Motor neuron (in vitro differentiated cells): ENCODE results near the gene ADGRL1. TPM values are rescaled to one million over a fixed set of nuclear protein-coding genes. Genes with fewer than 3 reads are reported as not detected.

ENCODE experiments used
- ATAC-seq, 8 experiments: fragments of 200-7000 bp; cut with Tn5 transposase; replicated peaks in 6 of 8; 2 replicates each; pipeline ENCODE4 v1.8.0; 2021; ENCODE audit warnings: mild to moderate bottlenecking in 8 of 8, moderate library complexity in 8 of 8
- H3K27ac ChIP-seq, 2 donors: fragments of 250-450 bp; sonication (Bioruptor Pico); 2 replicates each; pipeline ENCODE4 v1.9.0; 2021; ENCODE audit warnings: antibody characterized with exemption in 2 of 2, mild to moderate bottlenecking in 2 of 2, moderate library complexity in 1 of 2
- H3K4me1 ChIP-seq, 2 donors: fragments of 250-450 bp; sonication (Bioruptor Pico); replicated peaks in 1 of 2; 2 replicates each; pipeline ENCODE4 v1.6.1; 2021; ENCODE audit warnings: antibody characterized with exemption in 2 of 2, mild to moderate bottlenecking in 2 of 2, moderate library complexity in 1 of 2
- H3K4me3 ChIP-seq, 5 donors: fragments of 250-450 bp; sonication (Bioruptor Pico); 2 replicates each; pipeline ENCODE4 v1.9.0; 2021; ENCODE audit warnings: antibody characterized with exemption in 5 of 5, mild to moderate bottlenecking in 5 of 5, moderate library complexity in 4 of 5
- WGBS, 10 experiments: fragments of 450-650 bp; shearing (Covaris generic); methylation state at CpG; one replicate each; pipeline ENCODE4 v1.0.0; 2022; 5-methylcytosine and 5-hydroxymethylcytosine counted together
- in situ Hi-C, 9 experiments: fragments of 400-800 bp; cut with MboI; loops; one replicate each; pipeline ENCODE4 v1.15.0; 2021; ENCODE audit warnings: low sequenced_read_pairs in 9 of 9, low pct_unique_long_range_greater_than_20kb in 2 of 9; ENCODE audit not compliant: unreplicated experiment in 9 of 9
- total RNA-seq, 8 experiments: library from RNA; unstranded; fragments of 300-600 nt; gene quantifications; 2 replicates each; pipeline versions ENCODE4 v1.2.3 to v1.2.4, GENCODE V29; 2022

Gene ADGRL1
- total RNA-seq, 8 experiments from 2014 or later: 26.8 to 40.7 (median 33.2) TPM

DNA sequence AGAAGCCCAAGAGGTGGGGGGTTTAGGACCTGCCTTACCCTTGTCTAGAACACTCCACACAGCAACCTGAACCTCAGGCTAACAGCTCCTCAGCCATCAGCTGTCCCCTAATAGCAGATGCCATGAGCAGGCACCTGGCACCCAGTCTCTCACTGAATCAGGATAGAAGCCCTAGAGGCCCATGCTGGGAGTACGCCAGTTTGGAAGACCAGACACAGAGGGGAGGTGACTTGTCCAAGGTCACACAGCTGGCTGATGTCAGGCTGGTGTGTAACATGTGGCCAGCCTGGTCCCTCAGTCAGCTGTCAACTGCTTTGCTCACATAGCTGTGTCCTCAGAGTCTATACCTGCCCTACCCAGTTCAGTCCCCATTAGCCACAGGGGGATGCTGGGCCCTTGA, 102.7 kb downstream of the ADGRL1 start:
- in situ Hi-C loops: no loop called here
- Histone ChIP-seq H3K27ac (no peak overlapping the region), H3K4me3 (no peak overlapping the region), H3K4me1 (no peaks in the 10 kb centered on the region)
- no peak for ATAC-seq
- 86 to 100% methylated on average over 1 of the region's 1 CpG; no CpG with 5 or more reads in 8 of the 10 experiments for WGBS, 10 experiments

DNA sequence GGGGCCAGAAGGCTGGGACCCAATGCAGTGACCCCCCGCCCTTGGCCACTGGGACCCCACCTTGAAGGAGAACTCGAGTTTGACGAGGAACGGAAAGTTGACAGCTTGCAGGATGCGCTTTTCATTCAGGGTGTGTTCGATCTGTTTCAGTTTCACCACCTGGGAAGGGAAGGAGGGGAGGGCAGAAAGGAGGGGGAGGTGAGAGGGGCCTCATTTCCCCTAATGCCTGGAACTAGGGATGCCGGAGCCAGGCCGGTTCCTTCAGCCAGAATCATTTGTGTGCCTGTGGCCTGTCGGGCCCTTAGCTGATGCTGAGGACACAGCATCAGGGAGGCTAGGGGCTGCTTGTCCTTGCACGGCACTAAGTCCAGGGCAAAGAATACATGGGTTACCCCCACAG, 103.2 kb downstream of the ADGRL1 start:
- no peak for ATAC-seq
- H3K4me1 ChIP-seq: no peaks in the 10 kb centered on the region
- no peak overlapping the region for H3K4me3 ChIP-seq
- in situ Hi-C loops: no loop called here
- WGBS, 10 experiments: 100% methylated on average over 1 to 6 of the region's 10 CpGs; no CpG with 5 or more reads in 7 of the 10 experiments
- no peak overlapping the region for H3K27ac ChIP-seq

DNA sequence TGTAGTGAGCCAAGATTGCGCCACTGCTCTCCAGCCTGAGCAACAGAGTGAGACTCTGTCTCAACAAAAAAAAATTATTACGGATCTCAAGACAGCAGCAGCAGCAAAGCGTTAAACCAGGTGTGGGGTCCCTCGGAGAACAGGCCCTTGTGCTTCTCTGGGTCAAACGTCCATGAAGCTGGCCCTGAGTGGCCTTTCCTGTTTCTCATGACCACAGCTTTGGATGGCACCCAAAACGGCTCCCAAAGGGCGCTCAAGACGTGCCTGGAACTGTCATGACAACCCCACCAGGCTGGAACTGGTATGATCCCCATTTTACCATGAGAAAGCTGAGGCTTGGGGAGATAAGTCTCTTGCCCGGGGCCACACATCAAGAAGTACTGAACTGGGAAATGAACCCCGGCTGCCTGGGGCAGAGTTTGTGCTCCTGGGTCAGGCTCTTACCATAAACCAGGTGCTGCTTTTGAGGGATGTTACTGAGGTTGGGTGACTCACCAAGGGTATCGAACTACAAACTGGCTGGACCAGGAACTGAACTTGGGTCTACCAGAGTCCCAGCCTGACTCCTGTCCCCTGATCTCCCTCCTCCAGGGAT, 103.8 kb downstream of the ADGRL1 start:
- in situ Hi-C loops: no loop called here
- WGBS, 10 experiments: 71 to 100% (median 87%) methylated on average over 1 to 4 of the region's 11 CpGs; no CpG with 5 or more reads in 5 of the 10 experiments
- H3K4me3 ChIP-seq: no peak overlapping the region
- ATAC-seq: no peak
- H3K27ac ChIP-seq: no peak overlapping the region
- H3K4me1 ChIP-seq: no peaks in the 10 kb centered on the region

DNA sequence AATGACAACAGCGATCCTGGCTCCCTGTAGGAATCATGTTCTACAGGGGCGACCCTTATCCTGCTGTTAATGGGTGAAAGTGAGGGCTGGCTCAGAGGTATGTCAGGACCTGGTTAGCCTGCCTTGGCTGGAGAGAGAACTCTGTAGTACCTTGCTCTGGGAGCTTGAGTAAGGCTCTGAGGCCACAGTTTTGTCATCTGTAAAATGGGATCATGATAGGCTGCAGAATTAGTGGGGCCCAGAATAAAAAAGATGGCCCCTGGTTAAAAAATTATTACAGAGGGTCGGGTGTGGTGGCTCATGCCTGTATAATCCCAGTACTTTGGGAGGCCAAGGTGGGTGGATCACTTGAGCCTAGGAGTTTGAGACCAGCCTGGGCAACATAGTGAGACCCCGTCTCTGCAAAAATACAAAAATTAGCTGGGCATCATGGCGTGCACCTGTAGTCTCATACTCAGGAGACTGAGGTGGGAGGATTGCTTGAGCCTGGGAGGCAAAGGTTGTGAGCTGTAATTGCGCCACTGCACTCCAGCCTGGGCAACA, 104.9 kb downstream of the ADGRL1 start:
- in situ Hi-C loops: no loop called here
- no peak overlapping the region for H3K27ac ChIP-seq
- 83 to 100% (median 100%) methylated on average over 1 to 6 of the region's 6 CpGs; no CpG with 5 or more reads in 3 of the 10 experiments for WGBS, 10 experiments
- H3K4me3 ChIP-seq: no peak overlapping the region
- no peak for ATAC-seq
- H3K4me1 ChIP-seq: no peaks in the 10 kb centered on the region

Other genes starting within 250 kb of the ADGRL1 start
- gene RFX1, start 199.8 kb downstream of the ADGRL1 start, total RNA-seq: 10 to 100 TPM in 4 of 8 experiments, 1 to 10 TPM in 4; 1.9 to 21.2 (median 8.7) TPM
- not detected for gene RLN3, start 178.0 kb downstream of the ADGRL1 start, total RNA-seq
- gene IL27RA, start 174.4 kb downstream of the ADGRL1 start, total RNA-seq: 1 to 10 TPM; 1.0 to 4.5 (median 2.0) TPM
- gene PALM3, start 144.1 kb downstream of the ADGRL1 start, total RNA-seq: 1 to 10 TPM in 6 of 8 experiments, under 1 TPM in 2; 0.22 to 5.3 (median 1.9) TPM
- 1 to 10 TPM in 7 of 8 experiments, under 1 TPM in 1; 0.51 to 7.6 (median 2.1) TPM for gene MISP3, start 133.4 kb downstream of the ADGRL1 start, total RNA-seq
- gene C19orf67, start 120.4 kb downstream of the ADGRL1 start, total RNA-seq: 1 to 10 TPM in 2 of 8 experiments, under 1 TPM in 5, not detected in 1; 0.21 to 2.6 (median 0.46) TPM
- gene SAMD1, start 115.4 kb downstream of the ADGRL1 start, total RNA-seq: 10 to 100 TPM; 14.1 to 51.5 (median 39.2) TPM
- gene PRKACA, start 88.4 kb downstream of the ADGRL1 start, total RNA-seq: 10 to 100 TPM; 15.9 to 51.5 (median 31.9) TPM
- gene ASF1B, start 69.6 kb downstream of the ADGRL1 start, total RNA-seq: 10 to 100 TPM in 3 of 8 experiments, 1 to 10 TPM in 2, under 1 TPM in 3; 0.54 to 21.5 (median 1.2) TPM
- gene ADGRE5, start 175.3 kb upstream of the ADGRL1 start, total RNA-seq: 10 to 100 TPM in 3 of 8 experiments, 1 to 10 TPM in 2, under 1 TPM in 3; 0.63 to 33.8 (median 1.5) TPM
- 100 to 1,000 TPM in 1 of 8 experiments, 10 to 100 TPM in 7; 25.7 to 134 (median 58.3) TPM for gene DDX39A, start 213.2 kb upstream of the ADGRL1 start, total RNA-seq
- gene PKN1, start 227.1 kb upstream of the ADGRL1 start, total RNA-seq: 10 to 100 TPM; 37.6 to 69.3 (median 56.0) TPM